Measurements from ENCODE around the gene CHRND. TPM values are rescaled to one million over a fixed set of nuclear protein-coding genes. Genes with fewer than 3 reads are reported as not detected.
A peak's percentile ranks its signal among the peaks of the same experiment; 100 is the strongest.
"Not testable (repeated sequence)": the region's sequence is repeated elsewhere in the genome, so short reads cannot be mapped to it uniquely, and the experiment has no call there.

The CHRND gene
- total RNA-seq, 2 donors from 2014 or later: not detected

GRCh38 chr2:232523402-232523681, 2.6 kb upstream of the CHRND start:
- ATAC-seq (replicated peaks): no peak
- Mint-ChIP-seq H3K4me3 (peak overlapping the region; percentile 43), H3K9me3 (no peaks in the 10 kb centered on the region), H3K27me3 (peaks cover 27% of the 10 kb centered on the region), H3K4me1 (no peaks in the 10 kb centered on the region), H3K36me3 (ENCODE audit: low read depth) (no peaks in the 10 kb centered on the region), H3K27ac (no peak overlapping the region)

GRCh38 chr2:232523682-232524597, 2.0 kb upstream of the CHRND start:
- H3K4me3 Mint-ChIP-seq: no peak overlapping the region
- no peak overlapping the region for H3K27ac Mint-ChIP-seq
- no peaks in the 10 kb centered on the region for H3K36me3 Mint-ChIP-seq (ENCODE audit: low read depth)
- peaks cover 30% of the 10 kb centered on the region for H3K27me3 Mint-ChIP-seq
- H3K4me1 Mint-ChIP-seq: peaks cover 4% of the 10 kb centered on the region
- ATAC-seq (replicated peaks): peak; percentile 34
- H3K9me3 Mint-ChIP-seq: no peaks in the 10 kb centered on the region

- H3K27ac Mint-ChIP-seq: no peak overlapping the region
- H3K9me3 Mint-ChIP-seq: no peaks in the 10 kb centered on the region
- peaks cover 27% of the 10 kb centered on the region for H3K27me3 Mint-ChIP-seq
- no peak for ATAC-seq (replicated peaks)
- H3K4me3 Mint-ChIP-seq: no peak overlapping the region
- no peaks in the 10 kb centered on the region for H3K36me3 Mint-ChIP-seq (ENCODE audit: low read depth)
- H3K4me1 Mint-ChIP-seq: peaks cover 6% of the 10 kb centered on the region
These were observed 1.2 kb upstream of the CHRND start for GRCh38 chr2:232524771-232525170.

GRCh38 chr2:232525199-232525598, 761 bp upstream of the CHRND start:
- H3K27ac Mint-ChIP-seq: no peak overlapping the region
- ATAC-seq (replicated peaks): no peak
- H3K27me3 Mint-ChIP-seq: peaks cover 27% of the 10 kb centered on the region
- no peaks in the 10 kb centered on the region for H3K9me3 Mint-ChIP-seq
- no peaks in the 10 kb centered on the region for H3K36me3 Mint-ChIP-seq (ENCODE audit: low read depth)
- H3K4me1 Mint-ChIP-seq: peaks cover 6% of the 10 kb centered on the region
- no peak overlapping the region for H3K4me3 Mint-ChIP-seq

- Mint-ChIP-seq H3K4me1 (peaks cover 6% of the 10 kb centered on the region), H3K27ac (no peak overlapping the region), H3K4me3 (no peak overlapping the region), H3K27me3 (peaks cover 32% of the 10 kb centered on the region), H3K9me3 (no peaks in the 10 kb centered on the region), H3K36me3 (ENCODE audit: low read depth) (no peaks in the 10 kb centered on the region)
- ATAC-seq (replicated peaks): no peak
These were observed 497 bp downstream of the CHRND start for GRCh38 chr2:232526372-232526941.

- Mint-ChIP-seq H3K27me3 (peaks cover 35% of the 10 kb centered on the region), H3K27ac (no peak overlapping the region), H3K36me3 (ENCODE audit: low read depth) (no peaks in the 10 kb centered on the region), H3K4me1 (peaks cover 6% of the 10 kb centered on the region), H3K4me3 (no peak overlapping the region), H3K9me3 (no peaks in the 10 kb centered on the region)
- no peak for ATAC-seq (replicated peaks)
These were observed 2.0 kb downstream of the CHRND start for GRCh38 chr2:232527905-232528470.

- no peak overlapping the region for H3K4me3 Mint-ChIP-seq
- peak; percentile 54 for ATAC-seq (replicated peaks)
- H3K9me3 Mint-ChIP-seq: no peaks in the 10 kb centered on the region
- peak overlapping the region; percentile 54 for H3K27ac Mint-ChIP-seq
- peaks cover 30% of the 10 kb centered on the region for H3K27me3 Mint-ChIP-seq
- peaks cover 6% of the 10 kb centered on the region for H3K4me1 Mint-ChIP-seq
- H3K36me3 Mint-ChIP-seq (ENCODE audit: low read depth): no peaks in the 10 kb centered on the region
These were observed 2.9 kb downstream of the CHRND start for GRCh38 chr2:232528746-232529460.

GRCh38 chr2:232529806-232530547, 4.0 kb downstream of the CHRND start:
- H3K9me3 Mint-ChIP-seq: no peaks in the 10 kb centered on the region
- H3K36me3 Mint-ChIP-seq (ENCODE audit: low read depth): no peaks in the 10 kb centered on the region
- no peak for ATAC-seq (replicated peaks)

GRCh38 chr2:232530626-232531260, 4.8 kb downstream of the CHRND start:
- H3K4me3 Mint-ChIP-seq: no peak overlapping the region

More at GRCh38 chr2:232529806-232530547, 4.0 kb downstream of the CHRND start:
- H3K27ac Mint-ChIP-seq: no peak overlapping the region
- H3K4me3 Mint-ChIP-seq: no peak overlapping the region
- H3K27me3 Mint-ChIP-seq: peaks cover 26% of the 10 kb centered on the region
- peaks cover 6% of the 10 kb centered on the region for H3K4me1 Mint-ChIP-seq

GRCh38 chr2:232532419-232532818, 6.5 kb downstream of the CHRND start:
- Mint-ChIP-seq H3K4me3 (no peak overlapping the region), H3K4me1 (peaks cover 6% of the 10 kb centered on the region), H3K27me3 (peaks cover 23% of the 10 kb centered on the region), H3K27ac (no peak overlapping the region), H3K36me3 (ENCODE audit: low read depth) (no peaks in the 10 kb centered on the region), H3K9me3 (no peaks in the 10 kb centered on the region)
- ATAC-seq (replicated peaks): no peak

More at GRCh38 chr2:232530626-232531260, 4.8 kb downstream of the CHRND start:
- ATAC-seq (replicated peaks): no peak
- peaks cover 6% of the 10 kb centered on the region for H3K4me1 Mint-ChIP-seq
- no peaks in the 10 kb centered on the region for H3K9me3 Mint-ChIP-seq
- no peaks in the 10 kb centered on the region for H3K36me3 Mint-ChIP-seq (ENCODE audit: low read depth)
- H3K27ac Mint-ChIP-seq: no peak overlapping the region
- H3K27me3 Mint-ChIP-seq: peaks cover 26% of the 10 kb centered on the region

- not testable (repeated sequence) for H3K36me3 Mint-ChIP-seq (ENCODE audit: low read depth); H3K4me1 Mint-ChIP-seq
These were observed 6.9 kb downstream of the CHRND start for GRCh38 chr2:232532821-232533220.

GRCh38 chr2:232533944-232534710, 8.2 kb downstream of the CHRND start:
- ATAC-seq (replicated peaks): no peak
- no peak overlapping the region for H3K27ac Mint-ChIP-seq
- peaks cover under 1% of the 10 kb centered on the region for H3K4me1 Mint-ChIP-seq
- H3K27me3 Mint-ChIP-seq: peaks cover 9% of the 10 kb centered on the region
- no peak overlapping the region for H3K4me3 Mint-ChIP-seq
- no peaks in the 10 kb centered on the region for H3K36me3 Mint-ChIP-seq (ENCODE audit: low read depth)
- H3K9me3 Mint-ChIP-seq: no peaks in the 10 kb centered on the region

More at GRCh38 chr2:232532821-232533220, 6.9 kb downstream of the CHRND start:
- H3K9me3 Mint-ChIP-seq; H3K4me3 Mint-ChIP-seq; H3K27ac Mint-ChIP-seq; ATAC-seq (replicated peaks): not testable (repeated sequence)
- H3K27me3 Mint-ChIP-seq: peaks cover 22% of the 10 kb centered on the region

Data from activated T-helper 17 cell treated with anti-CD3 and anti-CD28 coated beads, Interleukin-2, amount 50 U/mL, for 72 hours (primary cell).